OCI-M2 (cell line): Measurements from ENCODE around the gene PHACTR1.
"Not testable (repeated sequence)": the region's sequence is repeated elsewhere in the genome, so short reads cannot be mapped to it uniquely, and the experiment has no call there.

Experiments
- DNase-seq: peaks from one replicate; lab custom pipeline; 2025; ENCODE audit not compliant: unreplicated experiment; lab: John Stamatoyannopoulos, UW

PHACTR1 gene

DNA sequence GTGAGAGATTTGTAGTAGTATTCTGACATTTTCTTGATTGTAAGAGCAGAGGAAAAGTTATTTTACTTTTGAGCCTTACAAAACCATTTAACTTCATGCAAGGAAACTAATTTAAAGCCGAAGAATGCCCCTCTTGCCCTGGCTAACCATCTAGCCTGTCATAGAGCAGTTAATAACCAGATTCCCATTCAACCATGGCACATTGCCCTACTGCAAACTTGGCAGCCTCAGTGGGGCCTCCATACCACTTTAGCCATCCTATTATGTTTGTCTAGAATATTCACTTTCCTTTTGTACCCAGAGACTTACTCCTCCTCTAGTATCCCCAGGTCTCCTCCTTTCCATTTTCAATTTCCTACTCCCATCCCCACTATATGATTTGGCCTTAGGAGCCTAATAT lies 380.9 kb downstream of the PHACTR1 start:
- no peak for DNase-seq

DNA sequence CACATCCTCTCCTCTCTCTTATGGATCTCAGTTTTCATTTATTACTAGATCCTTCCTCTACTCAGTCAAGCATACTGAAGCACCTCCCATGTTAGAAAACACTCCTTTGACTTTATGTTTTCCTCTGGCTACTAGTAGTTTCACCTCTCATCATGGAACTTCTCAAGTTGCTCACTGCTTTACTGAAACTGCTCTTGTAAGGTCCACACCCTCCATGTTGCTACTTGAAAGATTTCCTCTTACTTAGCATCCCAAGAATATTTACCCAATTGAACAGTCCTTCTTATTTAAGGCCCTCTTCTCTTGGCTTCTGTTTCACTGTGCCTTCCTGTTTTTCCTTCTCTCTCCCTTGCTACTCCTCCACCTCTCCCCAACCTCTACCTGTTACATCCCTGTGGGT lies 381.4 kb downstream of the PHACTR1 start:
- no peak for DNase-seq

DNA sequence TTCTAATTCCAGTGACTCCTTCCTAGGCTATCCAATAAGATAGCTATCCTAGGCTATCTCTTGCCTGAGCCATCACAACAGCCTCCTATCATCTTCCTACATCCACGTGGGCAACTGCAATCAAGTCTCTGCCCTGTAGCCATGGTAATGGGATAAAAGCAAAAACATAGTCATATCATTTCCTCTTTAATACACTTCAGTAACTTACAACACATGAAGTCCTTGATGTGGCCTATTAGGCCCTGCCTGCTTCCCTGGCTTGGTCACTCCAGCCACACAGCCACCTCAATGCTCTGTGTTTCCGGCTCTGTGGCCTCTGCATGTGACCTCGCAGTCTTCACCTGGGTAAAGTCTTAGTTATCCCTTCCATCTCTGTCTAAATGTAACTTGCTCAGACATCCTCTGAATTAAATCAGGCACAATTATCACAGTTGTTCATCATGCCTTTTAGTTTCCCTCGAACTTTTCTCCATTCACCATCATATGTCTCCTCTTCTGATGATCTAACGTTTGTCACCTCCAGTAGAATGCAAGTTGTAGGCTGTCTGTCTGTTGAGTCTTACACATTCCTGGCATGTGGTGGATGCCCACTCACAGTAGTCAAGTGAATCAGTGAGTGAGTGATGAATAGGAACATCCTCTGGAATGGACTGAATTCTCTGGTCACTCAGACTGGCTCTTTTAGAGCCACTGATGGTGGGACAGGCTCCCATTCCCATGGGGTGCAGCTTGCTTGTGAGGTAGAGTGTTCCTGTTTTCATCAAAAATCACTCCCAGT lies 382.4 kb downstream of the PHACTR1 start:
- no peak for DNase-seq

DNA sequence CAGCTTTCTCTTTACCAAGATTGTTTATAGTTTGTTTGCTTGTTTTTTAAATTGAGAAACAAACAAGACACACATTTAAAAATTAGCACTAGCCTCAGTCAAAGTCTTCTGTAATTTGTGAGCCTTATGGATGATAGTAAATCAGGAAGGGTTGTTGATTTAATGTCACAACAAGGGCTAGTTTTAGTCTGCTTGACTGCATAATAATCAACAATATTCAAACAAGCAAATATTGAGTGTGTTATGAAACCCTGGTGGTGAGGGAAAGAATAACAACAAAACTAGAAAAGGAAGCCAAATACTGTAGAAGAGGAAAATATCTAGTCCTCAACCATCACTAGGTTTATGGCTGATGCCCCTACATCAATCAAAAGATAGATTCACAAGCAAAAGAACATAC lies 383.2 kb downstream of the PHACTR1 start:
- DNase-seq = no peak

DNA sequence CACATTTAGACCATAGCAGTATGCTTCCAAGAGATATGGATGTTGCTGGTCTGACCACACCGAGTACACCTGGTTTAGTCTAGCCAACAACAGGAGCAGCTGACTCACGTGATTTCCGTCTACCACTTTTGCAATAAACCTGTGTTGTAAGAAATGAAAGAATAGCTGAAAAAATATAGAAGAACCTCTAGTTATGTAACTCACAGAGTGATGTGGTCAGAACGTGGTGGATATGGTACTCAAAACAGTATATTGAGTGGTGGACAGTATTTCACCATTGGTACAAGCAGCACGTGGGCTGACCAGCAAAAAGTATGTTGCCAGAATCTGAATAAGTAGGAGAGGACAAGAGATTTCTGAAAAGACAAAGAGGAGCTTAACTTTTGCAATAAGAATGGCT lies 384.8 kb downstream of the PHACTR1 start:
- DNase-seq = no peak

DNA sequence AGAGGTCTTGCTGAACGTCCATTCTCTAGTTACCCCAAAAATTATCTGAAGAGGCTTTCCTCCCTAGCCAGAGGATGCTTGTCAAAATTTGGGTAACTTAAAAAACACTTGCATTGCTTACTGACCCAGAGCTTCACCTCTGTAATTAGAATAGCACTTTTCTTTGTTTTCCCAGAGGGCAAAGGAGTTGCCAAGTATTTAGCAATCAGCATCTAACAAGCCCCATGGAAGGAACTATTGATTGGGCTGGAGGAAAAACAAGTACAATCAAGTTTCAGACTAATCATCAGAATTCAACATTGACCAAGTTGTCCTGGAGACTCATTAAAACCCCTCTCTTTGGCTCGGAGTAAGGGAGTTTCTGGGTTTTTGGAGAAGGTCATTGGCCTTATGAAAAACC lies 385.4 kb downstream of the PHACTR1 start:
- DNase-seq = no peak

DNA sequence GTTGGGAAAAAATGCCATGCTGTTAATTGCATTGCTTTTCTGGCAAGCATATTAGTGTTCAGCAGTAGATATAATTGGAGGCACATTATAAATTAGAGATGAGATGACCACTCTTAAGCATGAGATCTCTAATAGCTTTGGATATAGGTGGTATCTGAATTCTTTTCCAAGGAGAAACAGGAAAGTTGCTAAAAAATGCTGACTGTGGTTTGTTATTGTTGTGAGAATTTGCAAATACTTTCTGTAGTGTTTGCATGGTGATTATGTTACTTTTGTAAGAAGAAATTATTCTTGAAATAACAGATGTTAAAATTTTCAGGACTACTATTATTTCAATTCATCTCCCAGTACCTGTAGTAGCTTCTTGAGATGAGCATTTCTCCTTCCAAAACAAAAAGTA lies 386.6 kb downstream of the PHACTR1 start:
- no peak for DNase-seq

DNA sequence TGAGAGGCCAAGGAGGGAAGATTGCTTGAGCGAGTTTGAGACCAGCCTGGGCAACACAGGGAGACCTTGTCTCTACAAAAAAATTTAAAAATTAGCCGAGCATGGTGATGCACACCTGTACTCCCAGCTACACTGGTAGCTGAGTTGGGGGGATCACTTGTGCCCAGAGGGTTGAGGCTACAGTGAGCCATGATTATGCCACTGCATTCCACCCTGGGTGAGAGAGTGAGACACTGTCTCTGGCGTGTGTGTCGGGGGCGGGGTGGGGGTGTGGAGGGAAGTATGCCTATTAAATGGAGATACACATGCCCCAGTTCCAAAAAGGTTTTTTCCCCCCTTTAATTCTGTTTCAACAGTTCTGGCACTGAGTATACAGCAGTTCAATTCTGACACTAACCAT lies 388.6 kb downstream of the PHACTR1 start:
- no peak for DNase-seq

DNA sequence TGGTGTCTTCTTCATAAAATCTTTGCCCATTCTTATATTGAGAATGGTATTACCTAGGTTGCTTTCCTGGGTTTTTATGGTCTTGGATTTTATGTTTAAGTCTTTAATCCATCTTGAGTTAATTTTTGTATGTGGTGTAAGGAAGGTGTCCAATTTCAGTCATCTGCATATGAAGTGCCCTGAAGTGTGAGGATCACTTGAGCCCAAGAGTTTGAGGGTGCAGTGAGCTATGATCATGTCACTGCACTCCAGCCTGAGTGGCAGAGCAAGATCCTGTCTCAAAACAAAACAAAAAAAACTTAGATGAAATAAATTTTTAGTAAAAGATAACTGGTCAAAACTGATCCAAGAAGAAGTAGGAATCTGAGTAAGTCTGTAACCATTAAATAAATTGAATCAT lies 396.4 kb downstream of the PHACTR1 start:
- no peak for DNase-seq

DNA sequence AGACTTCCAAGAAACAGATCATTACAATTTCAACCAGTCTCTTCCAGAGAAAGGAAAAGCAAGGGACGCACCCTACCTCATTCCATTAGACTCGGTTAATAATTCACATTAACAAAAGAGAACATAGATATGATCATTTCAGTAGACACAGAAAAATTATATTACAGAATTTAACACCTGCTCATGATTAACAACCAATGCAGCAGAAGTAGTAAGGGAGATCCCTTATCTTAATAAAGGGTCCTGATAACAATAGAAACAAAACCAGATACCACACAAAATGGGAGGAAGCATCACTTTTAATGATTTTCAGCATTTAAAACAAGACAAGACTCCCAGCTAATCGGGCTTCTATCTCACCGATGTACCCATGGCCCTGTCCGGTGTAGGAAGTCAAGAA lies 396.8 kb downstream of the PHACTR1 start:
- DNase-seq = no peak

DNA sequence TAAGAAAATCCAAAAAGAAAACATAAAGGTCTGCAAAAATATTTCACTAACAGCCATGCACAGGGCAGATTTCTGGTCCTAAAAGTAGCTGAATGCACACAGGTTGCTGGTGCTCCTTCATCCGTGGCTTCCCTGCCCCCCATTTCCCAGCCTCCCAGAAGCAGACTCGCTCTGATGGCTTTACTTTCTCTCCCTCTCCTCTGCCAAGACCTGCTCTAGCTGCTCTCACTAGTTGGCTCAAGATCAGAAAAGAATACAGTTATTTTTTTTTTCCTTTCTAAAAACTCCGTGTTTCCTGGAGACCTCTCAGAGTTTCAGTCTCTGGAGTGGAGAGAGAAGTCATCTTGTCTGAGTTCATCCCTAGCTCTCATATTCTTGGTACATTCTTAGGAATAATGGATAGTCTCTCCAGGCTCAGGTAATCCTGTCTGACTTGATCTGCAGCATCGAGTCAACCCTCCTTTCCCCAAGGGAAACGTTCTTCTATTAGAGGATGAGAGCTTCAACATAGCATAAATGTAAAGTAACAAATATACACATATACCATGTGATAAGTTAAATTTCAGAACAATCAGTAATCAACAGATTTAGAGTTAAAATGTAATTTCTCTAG lies 397.5 kb downstream of the PHACTR1 start:
- no peak for DNase-seq

DNA sequence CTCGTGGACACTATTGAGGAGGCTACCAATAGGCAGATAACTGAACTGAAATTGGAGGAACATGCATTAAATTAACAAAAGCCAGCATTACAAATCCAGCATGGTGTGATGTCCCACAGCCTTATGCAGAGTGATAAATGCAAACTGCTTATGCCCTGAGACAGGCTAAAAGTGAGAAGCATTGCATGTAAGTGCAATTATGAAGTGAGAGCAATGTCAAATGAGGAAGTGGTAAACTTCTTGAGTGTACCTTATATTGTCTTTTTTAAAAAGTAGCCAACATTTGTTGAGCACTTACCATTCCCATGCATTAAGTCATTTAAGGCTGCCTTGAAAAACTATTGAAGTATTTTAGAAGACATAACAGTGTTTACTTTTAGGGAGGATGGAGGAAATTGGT lies 399.6 kb downstream of the PHACTR1 start:
- no peak for DNase-seq

DNA sequence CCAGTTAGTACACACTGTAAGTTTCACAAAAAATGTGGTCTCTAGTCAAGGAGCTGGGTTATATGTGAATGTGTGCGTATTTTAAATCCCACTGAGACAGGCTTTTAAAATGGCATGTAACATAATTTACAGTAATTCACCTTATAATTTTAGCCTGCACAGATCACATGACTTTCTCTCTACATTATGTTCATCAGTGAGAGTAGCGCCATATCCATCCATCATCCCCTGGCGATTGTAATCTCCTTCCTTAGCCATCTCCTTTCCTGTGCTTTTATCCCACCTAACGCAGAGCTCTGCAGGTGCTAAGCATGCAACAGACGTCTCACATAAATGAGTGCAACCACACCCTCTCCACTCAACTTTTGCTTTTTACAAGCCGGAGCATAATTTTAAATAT lies 401.0 kb downstream of the PHACTR1 start:
- DNase-seq = no peak

DNA sequence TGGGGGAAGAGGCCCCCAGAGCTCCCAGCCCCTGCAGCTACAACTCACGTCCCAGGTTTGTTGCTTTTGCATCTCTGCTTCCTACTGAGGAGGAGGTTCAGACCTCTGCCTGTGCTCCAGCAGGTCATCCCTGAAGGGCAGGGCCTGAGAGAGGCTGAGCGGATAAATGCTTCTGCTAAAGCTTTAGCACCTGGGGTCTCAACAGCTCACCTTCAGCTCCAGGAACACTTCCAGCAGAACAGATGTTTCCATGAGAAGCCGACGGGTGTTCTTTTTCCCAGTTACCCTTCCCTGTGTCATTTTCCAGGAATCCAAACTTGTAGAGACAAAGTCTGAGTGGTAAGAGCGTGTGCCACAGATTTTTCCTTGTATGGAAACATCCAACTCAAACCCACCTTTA lies 403.0 kb downstream of the PHACTR1 start:
- no peak for DNase-seq

DNA sequence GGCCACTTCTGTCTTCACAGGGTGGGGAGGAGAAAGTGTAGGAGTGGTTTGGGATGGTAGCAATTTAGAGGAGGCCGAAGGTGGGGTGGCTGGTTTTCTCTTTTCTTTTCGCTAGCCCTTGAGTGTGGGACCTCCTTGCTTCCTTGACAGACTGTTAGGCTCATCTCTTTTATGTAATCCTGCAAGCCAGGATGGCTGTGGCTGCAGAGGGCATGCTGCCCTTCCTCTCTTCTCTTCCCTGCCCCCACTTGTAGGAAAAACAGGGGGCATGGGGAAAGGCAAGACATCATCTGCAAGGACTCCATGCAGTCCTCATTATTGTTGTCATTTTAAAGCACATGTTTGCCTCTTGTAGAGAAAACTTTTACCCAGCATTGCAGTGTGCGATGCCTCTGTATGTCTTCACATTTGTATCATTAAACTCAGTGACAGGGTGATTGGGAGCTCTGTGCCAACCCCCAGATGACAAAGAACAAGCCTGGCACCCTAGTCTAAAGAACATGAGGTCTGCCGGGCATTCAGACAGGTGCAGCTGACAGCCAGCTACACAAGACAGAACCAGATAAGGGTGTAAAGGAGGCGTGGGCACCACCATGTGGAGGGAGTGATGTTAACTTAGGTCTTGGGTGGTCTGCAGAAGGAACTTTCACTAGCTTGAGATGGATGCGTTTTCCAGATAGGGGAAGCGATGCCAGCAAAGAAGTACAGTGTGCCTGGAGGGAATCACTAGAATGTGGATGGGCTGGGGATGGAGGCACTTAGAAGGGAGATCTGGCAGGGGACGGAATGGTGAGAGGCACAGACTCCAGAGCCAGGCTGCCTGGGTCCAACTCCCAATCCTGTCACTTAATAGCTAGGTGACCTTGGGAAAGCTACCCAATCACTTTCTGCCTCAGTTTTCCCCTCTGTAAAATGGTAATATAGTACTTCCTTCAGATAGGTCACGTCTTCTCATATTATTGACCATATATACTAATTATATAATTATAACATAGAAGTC lies 404.2 kb downstream of the PHACTR1 start:
- DNase-seq = no peak

DNA sequence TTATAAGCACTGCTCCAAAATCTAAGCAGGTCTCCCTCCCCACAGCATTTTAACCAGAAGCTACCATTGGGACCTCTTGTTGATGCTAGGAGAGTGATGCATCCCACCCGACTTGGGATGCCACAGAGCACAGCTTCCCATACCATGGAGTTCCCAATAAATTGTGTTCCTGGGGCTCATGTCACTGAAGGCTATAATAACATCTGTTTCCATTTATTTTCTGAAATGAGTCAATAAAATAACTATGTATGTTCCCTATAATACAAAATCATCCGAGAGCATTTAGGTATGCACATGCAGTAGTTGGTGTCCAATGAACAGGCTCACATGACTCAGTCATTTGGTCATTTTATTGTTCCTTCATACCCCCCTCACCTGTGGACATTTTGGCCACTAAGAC lies 407.6 kb downstream of the PHACTR1 start:
- no peak for DNase-seq

DNA sequence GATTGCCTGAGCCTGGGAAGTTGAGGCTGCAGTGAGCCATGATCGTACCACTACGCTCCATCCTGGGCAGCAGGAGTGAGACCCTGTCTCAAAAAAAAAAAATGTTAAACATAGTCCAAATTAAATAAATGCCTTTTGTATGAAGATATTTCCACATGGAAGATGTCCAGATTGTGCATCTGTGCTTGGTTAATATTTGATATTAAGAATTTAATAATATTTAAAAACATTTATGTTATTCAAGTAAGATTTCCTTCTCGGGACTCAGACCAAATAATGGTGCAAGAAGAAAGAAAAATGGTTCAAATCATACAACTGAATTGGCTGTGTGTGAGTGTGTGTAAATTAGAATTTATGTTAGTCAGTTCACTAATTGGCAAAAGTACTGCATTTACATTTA lies 409.3 kb downstream of the PHACTR1 start:
- no peak for DNase-seq

DNA sequence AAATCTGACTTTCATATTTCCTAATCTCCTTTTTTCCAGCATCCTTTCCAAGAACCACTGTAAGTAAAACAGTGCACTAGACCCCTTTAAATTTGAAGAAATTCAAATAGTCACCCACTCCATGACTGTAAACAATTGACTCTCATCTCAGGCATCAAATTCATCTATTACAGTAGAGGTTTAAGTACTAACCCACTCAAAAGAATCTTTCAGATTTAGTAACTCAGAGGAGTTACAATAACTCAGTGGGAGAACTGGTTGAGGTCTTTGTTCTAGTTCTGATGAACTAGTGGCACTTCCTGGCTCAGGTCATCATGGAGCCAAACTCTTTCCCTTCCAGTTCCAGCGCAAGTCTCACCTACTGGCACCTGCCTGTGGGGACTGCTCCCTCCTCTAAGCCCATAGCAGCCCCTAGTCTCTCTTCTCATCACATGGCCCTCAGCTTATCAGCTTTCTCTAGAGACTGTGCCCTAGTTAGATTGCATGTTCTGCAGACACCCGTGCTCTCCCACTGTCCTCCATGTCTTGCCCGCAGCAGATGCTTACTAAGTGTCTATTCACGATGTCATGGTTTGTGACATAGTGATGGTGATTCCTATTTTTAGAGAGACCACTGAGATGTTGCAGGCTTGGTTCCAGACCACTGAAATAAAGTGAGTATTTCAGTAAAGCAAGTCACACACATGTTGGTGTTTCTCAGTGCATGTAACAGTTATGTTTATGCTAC lies 415.5 kb downstream of the PHACTR1 start:
- DNase-seq = no peak

DNA sequence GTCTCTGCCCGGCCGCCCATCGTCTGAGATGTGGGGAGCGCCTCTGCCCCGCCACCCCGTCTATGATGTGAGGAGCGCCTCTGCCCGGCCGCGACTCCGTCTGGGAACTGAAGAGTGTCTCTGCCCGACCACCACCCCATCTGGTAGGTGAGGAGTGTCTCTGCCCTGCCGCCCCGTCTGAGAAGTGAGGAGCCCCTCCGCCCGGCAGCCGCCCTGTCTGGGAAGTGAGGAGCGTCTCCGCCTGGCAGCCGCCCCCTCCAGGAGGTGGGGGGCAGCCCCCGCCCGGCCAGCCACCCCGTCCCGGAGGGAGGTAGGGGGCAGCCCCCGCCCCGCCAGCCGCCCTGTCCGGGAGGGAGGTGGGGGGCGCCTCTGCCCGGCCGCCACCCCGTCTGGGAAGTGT lies 417.3 kb downstream of the PHACTR1 start:
- not testable (repeated sequence) for DNase-seq

DNA sequence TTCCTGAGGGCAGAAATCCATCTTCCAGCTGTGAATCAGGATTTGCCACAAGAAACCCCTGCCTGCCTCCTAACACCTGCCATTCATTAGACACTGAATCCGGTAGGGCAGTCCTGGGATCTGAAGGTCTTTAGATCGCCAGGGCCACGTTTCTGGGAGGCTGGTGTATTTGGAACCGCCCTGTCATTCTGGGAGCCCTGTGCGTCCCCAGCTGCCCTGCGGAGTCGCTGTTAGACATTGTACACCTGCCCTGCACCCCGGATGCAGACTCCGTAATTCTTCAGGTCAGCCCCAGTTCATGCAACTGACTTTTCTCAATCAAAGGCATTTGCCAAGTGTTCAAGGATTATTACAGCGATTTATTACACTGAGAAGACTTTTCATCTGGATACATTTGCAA lies 418.6 kb downstream of the PHACTR1 start:
- DNase-seq = no peak

DNA sequence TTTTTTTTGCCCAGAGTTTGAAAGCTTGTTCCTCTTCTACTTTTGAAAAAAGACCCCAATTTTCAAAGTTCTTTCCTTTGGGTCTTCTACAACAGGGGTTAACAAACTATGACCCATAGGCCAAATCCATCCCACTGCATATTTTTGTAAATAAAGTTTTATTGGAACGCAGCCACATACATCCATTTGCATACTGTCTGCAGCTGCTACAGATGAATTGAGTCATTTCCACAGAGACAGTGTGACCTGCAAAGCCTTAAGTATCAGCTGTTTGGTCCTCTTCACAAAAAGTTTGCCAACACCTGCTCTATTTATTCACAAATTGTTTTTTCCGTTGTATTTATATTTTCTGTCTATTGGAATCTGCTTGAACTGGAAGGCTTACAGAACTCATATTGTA lies 422.6 kb downstream of the PHACTR1 start:
- DNase-seq = no peak
